HCT116 (cell line): ENCODE measurements around the gene HPCAL1. TPM values are rescaled to one million over a fixed set of nuclear protein-coding genes. Genes with fewer than 3 reads are reported as not detected.

Experiments
- ATAC-seq: fragments of 200-7000 bp; cut with Tn5 transposase; 2 replicates; pipeline ENCODE4 v1.9.1; 2020; ENCODE audit warnings: mild to moderate bottlenecking, moderate library complexity
- BruUV-seq: library from RNA; stranded (reverse); fragments of 400-500 nt; replicated peaks from 2 replicates; lab custom pipeline; 2021; lab: Mats Ljungman, UMichigan
- CTCF ChIA-PET: fragments of 300-600 bp; sonication (Branson Sonifier 250); formaldehyde crosslinking; loops from one replicate; lab custom pipeline; 2021; ENCODE audit warnings: antibody characterized with exemption; lab: Charles Lee
- POLR2A ChIA-PET: fragments of 300-600, 350-600 bp; sonication (Branson Sonifier 250); formaldehyde crosslinking; loops from one replicate; lab custom pipeline; 2021; ENCODE audit warnings: antibody characterized with exemption; lab: Charles Lee
- RAD21 ChIA-PET, 2 experiments: fragments of 300-600 bp; sonication (Branson Sonifier 250); formaldehyde crosslinking; loops; one replicate each; lab custom pipeline; 2023; ENCODE audit warnings: low total read pairs in 2 of 2; ENCODE audit not compliant: uncharacterized antibody in 2 of 2, unreplicated experiment in 2 of 2, low non-redundant PET in 1 of 2; lab: Charles Lee
- DNase-seq: peaks from one replicate; pipeline ENCODE4 v3.0.0-alpha.2; 2010; ENCODE audit warnings: low read depth, low spot score
- H2AFZ ChIP-seq: fragments of 200-600 bp; shearing (Covaris generic), sonication (generic); 2 replicates; pipeline ENCODE4 v1.6.1; 2017; ENCODE audit warnings: low read depth, mixed run types, mixed read lengths, antibody characterized with exemption, low read length; ENCODE audit not compliant: poor library complexity, severe bottlenecking
- H3K27ac ChIP-seq: 2 replicates; pipeline ENCODE4 v1.5.1; 2012; ENCODE audit warnings: low read depth, low read length
- H3K27me3 ChIP-seq: fragments of 200-600 bp; sonication (generic); 2 replicates; pipeline ENCODE4 v1.6.1; 2016; ENCODE audit warnings: mixed run types, low read length, mixed read lengths; ENCODE audit not compliant: insufficient read depth
- H3K36me3 ChIP-seq, 2 experiments: fragments of 200-500 bp in 1 of 2; fragments of 200-600 bp in 1 of 2; sonication (Bioruptor generic) in 1 of 2; sonication (generic) in 1 of 2; 2 replicates each; pipeline versions ENCODE4 v1.5.1 to v1.6.1; 2014 to 2016; ENCODE audit warnings: low read length in 2 of 2, inconsistent platforms in 1 of 2, mixed read lengths in 1 of 2, mixed run types in 1 of 2; ENCODE audit not compliant: insufficient read depth in 2 of 2, control insufficient read depth in 1 of 2
- H3K4me1 ChIP-seq, 2 experiments: fragments of 200-600 bp in 1 of 2; sonication (generic) in 1 of 2; 2 replicates each; pipeline versions ENCODE4 v1.5.1 to v1.6.1; 2012 to 2017; ENCODE audit warnings: low read length in 2 of 2, inconsistent platforms in 1 of 2, mild to moderate bottlenecking in 1 of 2, mixed read lengths in 1 of 2, mixed run types in 1 of 2, moderate library complexity in 1 of 2; ENCODE audit not compliant: insufficient read depth in 2 of 2, control insufficient read depth in 1 of 2
- H3K4me2 ChIP-seq: fragments of 200-600 bp; sonication (generic); 2 replicates; pipeline ENCODE4 v1.6.1; 2017; ENCODE audit warnings: mixed run types, low read length, mixed read lengths
- H3K4me3 ChIP-seq, 2 experiments: fragments of 200-600 bp in 1 of 2; sonication (generic) in 1 of 2; replicated peaks in 1 of 2; 2 replicates each; pipeline ENCODE4 v1.5.1; 2011 to 2016; ENCODE audit warnings: low read length in 2 of 2, control low read depth in 1 of 2, low read depth in 1 of 2, mild to moderate bottlenecking in 1 of 2, mixed read lengths in 1 of 2, mixed run types in 1 of 2
- H3K79me2 ChIP-seq: fragments of 200-600 bp; sonication (generic); 2 replicates; pipeline ENCODE4 v1.6.1; 2017; ENCODE audit warnings: mild to moderate bottlenecking, mixed run types, low read length, moderate library complexity, mixed read lengths; ENCODE audit not compliant: insufficient read depth
- H3K9ac ChIP-seq: fragments of 200-600 bp; sonication (generic); 2 replicates; pipeline ENCODE4 v1.6.1; 2016; ENCODE audit warnings: low read length, mixed read lengths
- H3K9me2 ChIP-seq: fragments of 200-600 bp; sonication (generic), shearing (Covaris generic); 2 replicates; pipeline ENCODE4 v1.6.1; 2017; ENCODE audit warnings: mixed run types, mild to moderate bottlenecking, moderate library complexity; ENCODE audit not compliant: insufficient read depth
- H3K9me3 ChIP-seq, 2 experiments: fragments of 200-500 bp in 1 of 2; fragments of 200-600 bp in 1 of 2; sonication (Bioruptor generic) in 1 of 2; sonication (generic) in 1 of 2; 2 replicates each; pipeline ENCODE4 v1.6.1; 2014 to 2017; ENCODE audit warnings: low read length in 2 of 2, mixed read lengths in 2 of 2, inconsistent platforms in 1 of 2, low read depth in 1 of 2, mild to moderate bottlenecking in 1 of 2, mixed run types in 1 of 2, moderate library complexity in 1 of 2; ENCODE audit not compliant: control insufficient read depth in 1 of 2, insufficient read depth in 1 of 2
- H4K20me1 ChIP-seq: fragments of 200-600 bp; sonication (generic), shearing (Covaris generic); 2 replicates; pipeline ENCODE4 v1.6.1; 2017; ENCODE audit warnings: mixed run types, mild to moderate bottlenecking, moderate library complexity; ENCODE audit not compliant: insufficient read depth
- ELF1 ChIP-seq: IDR thresholded peaks from 2 replicates; pipeline ENCODE4 v1.6.1; 2012; ENCODE audit warnings: low read depth, borderline replicate concordance
- EZH2 ChIP-seq: fragments of 200-600 bp; sonication (generic); IDR thresholded peaks from 2 replicates; pipeline ENCODE4 v1.6.1; 2017; ENCODE audit warnings: antibody characterized with exemption, mixed run types
- EZH2phosphoT487 ChIP-seq: fragments of 200-600 bp; IDR thresholded peaks from 2 replicates; pipeline ENCODE4 v1.6.1; 2018; ENCODE audit warnings: antibody characterized with exemption, borderline replicate concordance
- FOSL1 ChIP-seq: IDR thresholded peaks from 2 replicates; pipeline ENCODE4 v1.6.1; 2012; ENCODE audit warnings: low read depth
- POLR2A ChIP-seq: IDR thresholded peaks from 2 replicates; pipeline ENCODE4 v1.7.0; 2011; ENCODE audit warnings: borderline replicate concordance; ENCODE audit not compliant: insufficient read depth, insufficient read length; ENCODE audit errors: extremely low read depth
- RAD21 ChIP-seq: IDR thresholded peaks from 2 replicates; pipeline ENCODE4 v1.6.1; 2012; ENCODE audit warnings: low read depth, mild to moderate bottlenecking
- SP1 ChIP-seq: IDR thresholded peaks from 2 replicates; pipeline ENCODE4 v1.6.1; 2012; ENCODE audit warnings: low read depth
- TCF7L2 ChIP-seq: IDR thresholded peaks from 2 replicates; pipeline ENCODE4 v1.7.0; 2011; ENCODE audit warnings: borderline replicate concordance, inconsistent platforms; ENCODE audit not compliant: insufficient read depth, insufficient read length; ENCODE audit errors: extremely low read depth
- ZFX ChIP-seq: fragments of 450-650 bp; IDR thresholded peaks from 2 replicates; pipeline ENCODE4 v1.6.1; 2017
- ZNF274 ChIP-seq: fragments of 200-500 bp; sonication (Bioruptor generic); IDR thresholded peaks from 2 replicates; pipeline ENCODE4 v1.6.1; 2014; ENCODE audit warnings: mild to moderate bottlenecking, low read depth, low read length, inconsistent platforms
- intact Hi-C: fragments of 100-400 bp; cut with micrococcal nuclease; formaldehyde crosslinking; loops from 2 replicates; pipeline ENCODE4 v1.10.0; 2022
- total RNA-seq: library from RNA; stranded (reverse); gene quantifications from one replicate; pipeline ENCODE4 v1.2.1, GENCODE V29; 2021; ENCODE audit not compliant: unreplicated experiment
- TF ChIP-seq, protein P1 (sequence below): IDR thresholded peaks from 2 replicates; pipeline ENCODE4 v1.6.1; 2012; ENCODE audit warnings: low read depth
- TF ChIP-seq, protein P2 (sequence below), 3 experiments: fragments of 200-600 bp in 1 of 3; sonication (generic) in 1 of 3; IDR thresholded peaks in 2 of 3; conservative IDR thresholded peaks in 1 of 3; 2 replicates each; pipeline ENCODE4 v1.5.1; 2012 to 2017; ENCODE audit warnings: low read depth in 2 of 3, low read length in 2 of 3, antibody characterized with exemption in 1 of 3, borderline replicate concordance in 1 of 3, control low read depth in 1 of 3, mild to moderate bottlenecking in 1 of 3, mixed read lengths in 1 of 3, mixed run types in 1 of 3, moderate library complexity in 1 of 3; ENCODE audit not compliant: insufficient read depth in 1 of 3

Gene HPCAL1
- total RNA-seq, 1 experiment from 2014 or later, result 111 TPM

DNA sequence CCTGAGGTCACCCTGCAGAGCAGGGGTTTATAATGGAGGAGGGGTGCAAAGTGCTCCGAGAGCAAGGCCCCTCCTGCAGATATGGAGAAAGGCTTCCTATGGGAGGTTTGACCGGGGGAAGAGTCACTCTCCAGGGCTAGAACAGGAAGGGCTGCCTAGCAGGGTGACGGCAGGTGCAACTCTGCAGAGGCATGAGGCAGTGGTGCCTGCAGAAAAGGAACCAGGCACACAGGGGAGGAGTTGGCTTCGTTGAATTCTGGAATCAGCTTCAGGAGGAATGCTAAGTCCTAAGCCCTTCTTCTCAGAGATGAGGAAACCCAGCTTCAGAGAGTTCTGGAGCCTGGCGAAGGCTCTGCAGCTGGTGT lies 17.5 kb upstream of the HPCAL1 start:
- RAD21 ChIA-PET, result interaction anchor here (1.1 to 1.3 kb wide), 3 partner anchors 17 to 124 kb away, joined by 3 to 4 read pairs (median 3); no protein-coding TSS in a partner anchor
- Histone ChIP-seq H3K79me2 (no peaks in the 10 kb centered on the region), H4K20me1 (no peaks in the 10 kb centered on the region), H3K4me2 (peak overlapping the region; percentile 81), H3K9ac (peak overlapping the region; percentile 58), H3K9me2 (no peaks in the 10 kb centered on the region), H3K36me3 (no peaks in the 10 kb centered on the region), H3K4me1 (peaks cover 69 to 88% of the 10 kb centered on the region in 2 experiments), H3K9me3 (no peaks in the 10 kb centered on the region), H3K27ac (peak overlapping the region; percentile 95), H2AFZ (no peak overlapping the region), H3K27me3 (no peaks in the 10 kb centered on the region), H3K4me3 (0 out of 4 replicates have a peak overlapping the region, but pooled peaks of 1 of the 2 experiments have one; percentile 21)
- DNase-seq (no peak), ATAC-seq (peak; percentile 3)
- no peak for TF ChIP-seq POLR2A
- no peak for TF ChIP-seq EZH2phosphoT487
- TF ChIP-seq ELF1, result no peak
- no peak for TF ChIP-seq ZNF274
- TF ChIP-seq, protein P1, sequence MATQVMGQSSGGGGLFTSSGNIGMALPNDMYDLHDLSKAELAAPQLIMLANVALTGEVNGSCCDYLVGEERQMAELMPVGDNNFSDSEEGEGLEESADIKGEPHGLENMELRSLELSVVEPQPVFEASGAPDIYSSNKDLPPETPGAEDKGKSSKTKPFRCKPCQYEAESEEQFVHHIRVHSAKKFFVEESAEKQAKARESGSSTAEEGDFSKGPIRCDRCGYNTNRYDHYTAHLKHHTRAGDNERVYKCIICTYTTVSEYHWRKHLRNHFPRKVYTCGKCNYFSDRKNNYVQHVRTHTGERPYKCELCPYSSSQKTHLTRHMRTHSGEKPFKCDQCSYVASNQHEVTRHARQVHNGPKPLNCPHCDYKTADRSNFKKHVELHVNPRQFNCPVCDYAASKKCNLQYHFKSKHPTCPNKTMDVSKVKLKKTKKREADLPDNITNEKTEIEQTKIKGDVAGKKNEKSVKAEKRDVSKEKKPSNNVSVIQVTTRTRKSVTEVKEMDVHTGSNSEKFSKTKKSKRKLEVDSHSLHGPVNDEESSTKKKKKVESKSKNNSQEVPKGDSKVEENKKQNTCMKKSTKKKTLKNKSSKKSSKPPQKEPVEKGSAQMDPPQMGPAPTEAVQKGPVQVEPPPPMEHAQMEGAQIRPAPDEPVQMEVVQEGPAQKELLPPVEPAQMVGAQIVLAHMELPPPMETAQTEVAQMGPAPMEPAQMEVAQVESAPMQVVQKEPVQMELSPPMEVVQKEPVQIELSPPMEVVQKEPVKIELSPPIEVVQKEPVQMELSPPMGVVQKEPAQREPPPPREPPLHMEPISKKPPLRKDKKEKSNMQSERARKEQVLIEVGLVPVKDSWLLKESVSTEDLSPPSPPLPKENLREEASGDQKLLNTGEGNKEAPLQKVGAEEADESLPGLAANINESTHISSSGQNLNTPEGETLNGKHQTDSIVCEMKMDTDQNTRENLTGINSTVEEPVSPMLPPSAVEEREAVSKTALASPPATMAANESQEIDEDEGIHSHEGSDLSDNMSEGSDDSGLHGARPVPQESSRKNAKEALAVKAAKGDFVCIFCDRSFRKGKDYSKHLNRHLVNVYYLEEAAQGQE, result no peak
- TF ChIP-seq TCF7L2, result no peak
- no peak for TF ChIP-seq EZH2
- TF ChIP-seq, protein P2, sequence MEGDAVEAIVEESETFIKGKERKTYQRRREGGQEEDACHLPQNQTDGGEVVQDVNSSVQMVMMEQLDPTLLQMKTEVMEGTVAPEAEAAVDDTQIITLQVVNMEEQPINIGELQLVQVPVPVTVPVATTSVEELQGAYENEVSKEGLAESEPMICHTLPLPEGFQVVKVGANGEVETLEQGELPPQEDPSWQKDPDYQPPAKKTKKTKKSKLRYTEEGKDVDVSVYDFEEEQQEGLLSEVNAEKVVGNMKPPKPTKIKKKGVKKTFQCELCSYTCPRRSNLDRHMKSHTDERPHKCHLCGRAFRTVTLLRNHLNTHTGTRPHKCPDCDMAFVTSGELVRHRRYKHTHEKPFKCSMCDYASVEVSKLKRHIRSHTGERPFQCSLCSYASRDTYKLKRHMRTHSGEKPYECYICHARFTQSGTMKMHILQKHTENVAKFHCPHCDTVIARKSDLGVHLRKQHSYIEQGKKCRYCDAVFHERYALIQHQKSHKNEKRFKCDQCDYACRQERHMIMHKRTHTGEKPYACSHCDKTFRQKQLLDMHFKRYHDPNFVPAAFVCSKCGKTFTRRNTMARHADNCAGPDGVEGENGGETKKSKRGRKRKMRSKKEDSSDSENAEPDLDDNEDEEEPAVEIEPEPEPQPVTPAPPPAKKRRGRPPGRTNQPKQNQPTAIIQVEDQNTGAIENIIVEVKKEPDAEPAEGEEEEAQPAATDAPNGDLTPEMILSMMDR (IDR thresholded peaks at IDR 0.05 in 2 of 3, conservative IDR thresholded peaks at IDR 0.05 in 1 of 3; ENCODE audit: borderline replicate concordance in 1 of 3, insufficient read depth in 1 of 3, low read depth in 2 of 3, low read length in 2 of 3), result no peak
- TF ChIP-seq ZFX, result no peak
- TF ChIP-seq FOSL1, result no peak
- no peak for TF ChIP-seq SP1
- no peak for TF ChIP-seq RAD21
- intact Hi-C loops, result no loop called here
- POLR2A ChIA-PET, result interaction anchor here (0.6 to 4.8 kb wide), 3 partner anchors 9 to 123 kb away, joined by 3 to 19 read pairs (median 14); no protein-coding TSS in a partner anchor
- CTCF ChIA-PET, result interaction anchor here (1.4 kb wide), 1 partner anchor 15 kb away, joined by 4 read pairs; no protein-coding TSS in a partner anchor
- BruUV-seq, result no TSS peak
